ENCODE results near the gene RANBP10.

The RANBP10 gene

GRCh38 chr16:67703626-67704025, 102.7 kb downstream of the RANBP10 start:
- TF ChIP-seq, protein P1, sequence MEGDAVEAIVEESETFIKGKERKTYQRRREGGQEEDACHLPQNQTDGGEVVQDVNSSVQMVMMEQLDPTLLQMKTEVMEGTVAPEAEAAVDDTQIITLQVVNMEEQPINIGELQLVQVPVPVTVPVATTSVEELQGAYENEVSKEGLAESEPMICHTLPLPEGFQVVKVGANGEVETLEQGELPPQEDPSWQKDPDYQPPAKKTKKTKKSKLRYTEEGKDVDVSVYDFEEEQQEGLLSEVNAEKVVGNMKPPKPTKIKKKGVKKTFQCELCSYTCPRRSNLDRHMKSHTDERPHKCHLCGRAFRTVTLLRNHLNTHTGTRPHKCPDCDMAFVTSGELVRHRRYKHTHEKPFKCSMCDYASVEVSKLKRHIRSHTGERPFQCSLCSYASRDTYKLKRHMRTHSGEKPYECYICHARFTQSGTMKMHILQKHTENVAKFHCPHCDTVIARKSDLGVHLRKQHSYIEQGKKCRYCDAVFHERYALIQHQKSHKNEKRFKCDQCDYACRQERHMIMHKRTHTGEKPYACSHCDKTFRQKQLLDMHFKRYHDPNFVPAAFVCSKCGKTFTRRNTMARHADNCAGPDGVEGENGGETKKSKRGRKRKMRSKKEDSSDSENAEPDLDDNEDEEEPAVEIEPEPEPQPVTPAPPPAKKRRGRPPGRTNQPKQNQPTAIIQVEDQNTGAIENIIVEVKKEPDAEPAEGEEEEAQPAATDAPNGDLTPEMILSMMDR (IDR thresholded peaks at IDR 0.05; ENCODE audit: insufficient read depth, low read length, poor library complexity, severe bottlenecking): no peak
- TF ChIP-seq EZH2phosphoT487 (conservative IDR thresholded peaks at IDR 0.05; ENCODE audit: low read length): no peak
- Histone ChIP-seq H4K20me1 (ENCODE audit: low read depth, low read length) (no peaks in the 10 kb centered on the region), H3F3A (ENCODE audit: insufficient read depth) (no peaks in the 10 kb centered on the region), H3K27me3 (ENCODE audit: low read length) (no peaks in the 10 kb centered on the region), H3K4me3 (ENCODE audit: insufficient read depth, low read length, poor library complexity, severe bottlenecking) (no peak overlapping the region), H3K9me3 (ENCODE audit: insufficient read depth, low read length) (no peaks in the 10 kb centered on the region), H3K9me2 (replicated peaks; ENCODE audit: insufficient read depth, low read length) (no peaks in the 10 kb centered on the region), H3K36me3 (ENCODE audit: low read length) (no peaks in the 10 kb centered on the region), H3K79me2 (ENCODE audit: insufficient read depth, low read length) (peaks cover 77% of the 10 kb centered on the region), H3K9ac (ENCODE audit: low read length) (no peak overlapping the region), H3K27ac (ENCODE audit: low read depth, low read length) (no peak overlapping the region), H2AFZ (ENCODE audit: low read depth, low read length, severe bottlenecking) (no peak overlapping the region), H3K4me2 (ENCODE audit: low read depth, low read length, poor library complexity, severe bottlenecking) (no peak overlapping the region)

- Histone ChIP-seq H3K27ac (ENCODE audit: low read depth, low read length) (no peak overlapping the region), H3K36me3 (ENCODE audit: low read length) (no peaks in the 10 kb centered on the region), H3F3A (ENCODE audit: insufficient read depth) (no peaks in the 10 kb centered on the region), H3K9me3 (ENCODE audit: insufficient read depth, low read length) (no peaks in the 10 kb centered on the region), H3K79me2 (ENCODE audit: insufficient read depth, low read length) (peaks cover 62% of the 10 kb centered on the region), H3K4me3 (ENCODE audit: insufficient read depth, low read length, poor library complexity, severe bottlenecking) (no peak overlapping the region), H3K4me2 (ENCODE audit: low read depth, low read length, poor library complexity, severe bottlenecking) (no peak overlapping the region), H3K27me3 (ENCODE audit: low read length) (no peaks in the 10 kb centered on the region), H3K9me2 (replicated peaks; ENCODE audit: insufficient read depth, low read length) (no peaks in the 10 kb centered on the region), H4K20me1 (ENCODE audit: low read depth, low read length) (no peaks in the 10 kb centered on the region), H2AFZ (ENCODE audit: low read depth, low read length, severe bottlenecking) (no peak overlapping the region), H3K9ac (ENCODE audit: low read length) (no peak overlapping the region)
- TF ChIP-seq EZH2phosphoT487 (conservative IDR thresholded peaks at IDR 0.05; ENCODE audit: low read length): no peak
- TF ChIP-seq, protein P1 (IDR thresholded peaks at IDR 0.05; ENCODE audit: insufficient read depth, low read length, poor library complexity, severe bottlenecking): no peak
Observed at GRCh38 chr16:67702130-67702529, 104.2 kb downstream of the RANBP10 start.

DNA sequence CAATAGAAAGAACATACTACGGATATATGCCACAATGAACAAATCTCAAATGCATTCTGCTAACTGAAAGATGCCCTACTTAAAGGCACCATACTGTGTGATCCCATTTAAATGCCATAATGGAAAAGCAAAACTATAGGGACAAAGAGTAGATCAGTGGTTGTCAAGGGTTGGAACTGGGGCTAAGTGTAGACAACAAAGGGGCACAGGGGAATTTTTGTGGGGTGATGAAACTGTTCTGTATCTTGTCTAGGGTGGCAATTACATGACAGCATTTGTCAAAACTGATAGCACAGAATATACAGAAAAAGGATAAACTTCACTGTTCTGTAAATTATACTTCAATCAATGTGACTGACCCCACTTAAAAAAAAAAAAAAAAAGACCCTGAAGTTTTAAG, 104.9 kb downstream of the RANBP10 start:
- no peaks in the 10 kb centered on the region for H3K27me3 ChIP-seq (ENCODE audit: low read length)
- H2AFZ ChIP-seq (ENCODE audit: low read depth, low read length, severe bottlenecking): no peak overlapping the region
- H3K9me2 ChIP-seq (replicated peaks; ENCODE audit: insufficient read depth, low read length): no peaks in the 10 kb centered on the region
- H3K27ac ChIP-seq (ENCODE audit: low read depth, low read length): no peak overlapping the region
- H3F3A ChIP-seq (ENCODE audit: insufficient read depth): no peaks in the 10 kb centered on the region
- H3K79me2 ChIP-seq (ENCODE audit: insufficient read depth, low read length): peaks cover 56% of the 10 kb centered on the region
- no peaks in the 10 kb centered on the region for H3K36me3 ChIP-seq (ENCODE audit: low read length)
- TF ChIP-seq, protein P1 (IDR thresholded peaks at IDR 0.05; ENCODE audit: insufficient read depth, low read length, poor library complexity, severe bottlenecking): no peak
- no peak for TF ChIP-seq EZH2phosphoT487 (conservative IDR thresholded peaks at IDR 0.05; ENCODE audit: low read length)
- H3K9me3 ChIP-seq (ENCODE audit: insufficient read depth, low read length): no peaks in the 10 kb centered on the region
- H4K20me1 ChIP-seq (ENCODE audit: low read depth, low read length): no peaks in the 10 kb centered on the region
- no peak overlapping the region for H3K9ac ChIP-seq (ENCODE audit: low read length)
- H3K4me2 ChIP-seq (ENCODE audit: low read depth, low read length, poor library complexity, severe bottlenecking): no peak overlapping the region
- H3K4me3 ChIP-seq (ENCODE audit: insufficient read depth, low read length, poor library complexity, severe bottlenecking): no peak overlapping the region
